ENCODE data around the gene NUDC. TPM values are rescaled to one million over a fixed set of nuclear protein-coding genes. Genes with fewer than 3 reads are reported as not detected.
A peak's percentile ranks its signal among the peaks of the same experiment; 100 is the strongest.
"Not testable (repeated sequence)": the region's sequence is repeated elsewhere in the genome, so short reads cannot be mapped to it uniquely, and the experiment has no call there.

Gene NUDC
- total RNA-seq, 1 donor from 2014 or later, result 101 TPM

DNA sequence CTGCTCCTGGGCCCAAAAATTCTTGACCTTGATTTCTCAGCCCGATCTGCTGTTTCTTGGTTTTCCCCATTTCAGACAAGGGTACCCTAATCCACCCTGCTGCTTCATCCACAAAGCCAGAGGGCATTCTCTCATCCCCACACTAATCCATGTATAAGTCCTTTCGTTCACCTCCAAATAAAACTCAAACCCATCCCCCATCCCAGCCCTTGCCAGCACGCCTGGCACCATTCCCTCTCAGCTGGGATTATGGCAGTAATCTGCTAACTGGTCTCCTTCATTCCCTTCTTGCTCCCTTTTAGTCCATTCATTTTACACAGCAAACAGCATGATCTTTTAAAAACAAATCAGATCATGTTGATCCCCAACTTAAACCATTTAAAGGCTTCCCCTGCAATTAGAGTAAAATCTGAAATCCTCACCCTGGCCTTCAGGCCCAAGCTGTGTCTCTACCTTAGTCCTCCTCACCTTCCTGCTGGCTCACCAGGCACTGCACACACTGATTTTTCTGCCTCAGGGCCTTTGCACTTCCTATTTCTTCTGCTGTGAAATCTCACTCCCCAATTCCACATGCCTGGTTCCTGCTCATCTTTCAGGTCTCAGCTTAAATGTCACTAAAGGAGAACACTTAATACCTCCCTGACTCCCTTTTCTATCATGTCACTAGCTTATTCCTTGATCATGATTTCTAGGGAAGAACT is 59.8 kb downstream of the NUDC start:
- TF ChIP-seq, protein P1, sequence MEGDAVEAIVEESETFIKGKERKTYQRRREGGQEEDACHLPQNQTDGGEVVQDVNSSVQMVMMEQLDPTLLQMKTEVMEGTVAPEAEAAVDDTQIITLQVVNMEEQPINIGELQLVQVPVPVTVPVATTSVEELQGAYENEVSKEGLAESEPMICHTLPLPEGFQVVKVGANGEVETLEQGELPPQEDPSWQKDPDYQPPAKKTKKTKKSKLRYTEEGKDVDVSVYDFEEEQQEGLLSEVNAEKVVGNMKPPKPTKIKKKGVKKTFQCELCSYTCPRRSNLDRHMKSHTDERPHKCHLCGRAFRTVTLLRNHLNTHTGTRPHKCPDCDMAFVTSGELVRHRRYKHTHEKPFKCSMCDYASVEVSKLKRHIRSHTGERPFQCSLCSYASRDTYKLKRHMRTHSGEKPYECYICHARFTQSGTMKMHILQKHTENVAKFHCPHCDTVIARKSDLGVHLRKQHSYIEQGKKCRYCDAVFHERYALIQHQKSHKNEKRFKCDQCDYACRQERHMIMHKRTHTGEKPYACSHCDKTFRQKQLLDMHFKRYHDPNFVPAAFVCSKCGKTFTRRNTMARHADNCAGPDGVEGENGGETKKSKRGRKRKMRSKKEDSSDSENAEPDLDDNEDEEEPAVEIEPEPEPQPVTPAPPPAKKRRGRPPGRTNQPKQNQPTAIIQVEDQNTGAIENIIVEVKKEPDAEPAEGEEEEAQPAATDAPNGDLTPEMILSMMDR (IDR thresholded peaks at IDR 0.05; ENCODE audit: unreplicated experiment), result no peak
- H3K9me3 Mint-ChIP-seq (ENCODE audit: low read depth), result no peaks in the 10 kb centered on the region
- H3K4me1 Mint-ChIP-seq (ENCODE audit: low read depth), result peaks cover 3% of the 10 kb centered on the region
- H3K4me3 Mint-ChIP-seq (ENCODE audit: low read depth), result no peak overlapping the region
- H3K27me3 Mint-ChIP-seq, result no peaks in the 10 kb centered on the region
- peak overlapping the region; percentile 60 for H3K27ac Mint-ChIP-seq
- no peak for DNase-seq (ENCODE audit: low spot score, unreplicated experiment)
- no peaks in the 10 kb centered on the region for H3K36me3 Mint-ChIP-seq (ENCODE audit: insufficient read depth)

DNA sequence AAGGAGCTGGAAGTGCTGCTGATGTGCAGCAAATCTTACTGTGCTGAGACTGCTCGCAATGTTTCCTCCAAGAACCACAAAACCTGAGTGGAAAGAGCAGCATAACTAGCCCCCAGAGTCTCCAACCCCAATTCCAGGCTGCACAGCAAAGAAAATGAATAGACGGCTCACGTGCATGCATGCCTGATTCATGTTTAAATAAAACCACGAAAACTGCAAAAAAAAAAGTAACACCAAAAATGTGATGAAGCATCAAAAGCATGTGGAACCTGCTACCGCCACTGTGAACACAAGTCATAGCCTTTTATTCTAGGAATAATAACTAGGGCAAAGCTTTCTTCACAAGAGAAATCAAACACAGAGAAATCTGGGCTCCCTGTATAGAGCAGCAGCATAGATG is 62.3 kb downstream of the NUDC start:
- H3K4me3 Mint-ChIP-seq (ENCODE audit: low read depth), result no peak overlapping the region
- H3K36me3 Mint-ChIP-seq (ENCODE audit: insufficient read depth), result no peaks in the 10 kb centered on the region
- TF ChIP-seq, protein P1 (IDR thresholded peaks at IDR 0.05; ENCODE audit: unreplicated experiment), result no peak
- H3K9me3 Mint-ChIP-seq (ENCODE audit: low read depth), result no peaks in the 10 kb centered on the region
- no peak for DNase-seq (ENCODE audit: low spot score, unreplicated experiment)
- H3K27me3 Mint-ChIP-seq, result no peaks in the 10 kb centered on the region
- H3K4me1 Mint-ChIP-seq (ENCODE audit: low read depth), result peaks cover 3% of the 10 kb centered on the region
- H3K27ac Mint-ChIP-seq, result no peak overlapping the region

DNA sequence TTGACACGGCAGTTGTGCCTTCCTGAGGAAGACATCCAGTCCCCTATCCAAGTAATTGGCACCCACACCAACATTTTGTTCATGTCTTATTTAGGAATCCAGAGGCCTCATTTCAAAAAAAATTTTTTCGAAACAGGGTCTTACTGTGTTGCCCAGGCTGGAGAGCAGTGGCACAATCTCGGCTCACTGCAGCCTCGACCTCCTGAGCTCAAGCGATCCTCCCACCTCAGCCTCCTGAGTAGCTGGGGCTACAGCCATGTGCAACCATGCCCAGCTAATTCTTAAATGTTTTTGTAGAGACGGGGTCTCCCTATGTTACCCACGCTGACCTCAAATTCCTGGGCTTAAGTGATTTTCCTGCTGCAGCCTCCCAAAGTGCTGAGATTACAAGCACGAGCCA is 62.7 kb downstream of the NUDC start:
- Mint-ChIP-seq H3K4me1 (ENCODE audit: low read depth) (peaks cover 3% of the 10 kb centered on the region), H3K9me3 (ENCODE audit: low read depth) (no peaks in the 10 kb centered on the region), H3K36me3 (ENCODE audit: insufficient read depth) (no peaks in the 10 kb centered on the region), H3K27ac (no peak overlapping the region), H3K27me3 (no peaks in the 10 kb centered on the region), H3K4me3 (ENCODE audit: low read depth) (no peak overlapping the region)
- no peak for DNase-seq (ENCODE audit: low spot score, unreplicated experiment)
- TF ChIP-seq, protein P1 (IDR thresholded peaks at IDR 0.05; ENCODE audit: unreplicated experiment), result no peak

DNA sequence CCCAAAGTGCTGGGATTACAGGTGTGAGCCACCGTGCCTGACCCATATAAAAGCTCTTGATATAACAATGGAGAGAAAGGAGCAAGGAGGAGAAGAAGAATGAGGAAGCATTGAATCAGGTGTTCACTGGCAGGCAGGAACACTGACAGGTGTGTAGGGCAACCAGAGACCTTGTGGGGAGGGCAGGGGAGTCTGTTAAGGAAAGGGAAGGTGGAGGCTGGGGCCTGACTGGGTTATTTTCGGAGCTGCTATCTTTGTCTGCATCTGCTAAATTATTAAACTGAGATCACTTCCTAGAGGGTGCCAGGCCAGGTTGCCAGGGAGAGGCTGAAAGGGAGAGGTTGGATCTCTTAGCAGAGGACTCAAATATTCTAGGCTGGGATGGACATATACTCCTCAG is 65.1 kb downstream of the NUDC start:
- Mint-ChIP-seq H3K4me1 (ENCODE audit: low read depth) (peaks cover 18% of the 10 kb centered on the region), H3K9me3 (ENCODE audit: low read depth) (no peaks in the 10 kb centered on the region), H3K4me3 (ENCODE audit: low read depth) (no peak overlapping the region), H3K27me3 (no peaks in the 10 kb centered on the region), H3K36me3 (ENCODE audit: insufficient read depth) (no peaks in the 10 kb centered on the region), H3K27ac (no peak overlapping the region)
- TF ChIP-seq, protein P1 (IDR thresholded peaks at IDR 0.05; ENCODE audit: unreplicated experiment), result no peak
- DNase-seq (ENCODE audit: low spot score, unreplicated experiment), result no peak

DNA sequence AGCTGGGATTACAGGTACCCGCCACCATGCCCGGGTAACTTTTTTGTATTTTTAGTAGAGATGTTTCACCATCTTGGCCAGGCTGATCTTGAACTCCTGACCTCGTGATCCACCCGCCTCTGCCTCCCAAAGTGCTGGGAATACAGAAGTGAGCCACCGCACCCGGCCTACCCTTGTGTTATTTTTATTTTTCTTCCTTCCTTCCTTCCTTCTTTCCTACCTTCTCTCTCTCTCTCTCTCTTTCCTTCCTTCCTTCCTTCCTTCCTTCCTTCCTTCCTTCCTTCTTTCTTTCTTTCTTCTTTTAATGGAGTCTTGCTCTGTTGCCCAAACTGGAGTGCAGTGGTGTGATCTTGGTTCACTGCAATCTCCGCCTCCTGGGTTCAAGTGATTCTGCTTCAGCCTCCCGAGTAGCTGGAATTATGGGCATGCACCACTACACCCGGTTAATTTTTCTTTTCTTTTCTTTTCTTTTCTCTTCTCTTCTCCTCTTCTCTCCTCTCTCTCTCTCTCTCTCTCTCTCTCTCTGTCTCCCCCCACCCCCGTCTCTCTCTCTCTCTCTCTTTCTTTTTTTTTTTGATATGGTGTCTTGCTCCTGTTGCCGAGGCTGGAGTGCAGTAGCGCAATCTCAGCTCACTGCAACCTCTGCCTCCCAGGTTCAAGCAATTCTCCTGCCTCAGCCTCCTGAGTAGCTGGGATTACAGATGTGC is 68.0 kb downstream of the NUDC start:
- H3K9me3 Mint-ChIP-seq (ENCODE audit: low read depth); H3K36me3 Mint-ChIP-seq (ENCODE audit: insufficient read depth); H3K27me3 Mint-ChIP-seq; H3K4me3 Mint-ChIP-seq (ENCODE audit: low read depth); DNase-seq (ENCODE audit: low spot score, unreplicated experiment): not testable (repeated sequence)
- Mint-ChIP-seq H3K4me1 (ENCODE audit: low read depth) (peaks cover 22% of the 10 kb centered on the region), H3K27ac (peak overlapping the region; percentile 74)
